GM12801 (cell line): Measurements from ENCODE around the gene OCA2.

Experiments
- CTCF ChIP-seq: IDR thresholded peaks from one replicate; pipeline ENCODE4 v1.5.1; 2011; ENCODE audit warnings: control low read depth; ENCODE audit not compliant: insufficient read length; ENCODE audit errors: extremely low read depth

OCA2 gene

GRCh38 chr15:27937851-27938250, 161.3 kb downstream of the OCA2 start:
- TF ChIP-seq CTCF = no peak

- TF ChIP-seq CTCF = no peak
Measured at GRCh38 chr15:27936164-27936563, 163.0 kb downstream of the OCA2 start.

GRCh38 chr15:27935328-27935727, 163.8 kb downstream of the OCA2 start:
- TF ChIP-seq CTCF = no peak

GRCh38 chr15:27934782-27935181, 164.3 kb downstream of the OCA2 start:
- TF ChIP-seq CTCF = no peak

GRCh38 chr15:27933562-27933961, 165.6 kb downstream of the OCA2 start:
- TF ChIP-seq CTCF = no peak

- no peak for TF ChIP-seq CTCF
Measured at GRCh38 chr15:27932600-27932999, 166.5 kb downstream of the OCA2 start.

- no peak for TF ChIP-seq CTCF
Measured at GRCh38 chr15:27928386-27928785, 170.7 kb downstream of the OCA2 start.

GRCh38 chr15:27912283-27912682, 186.8 kb downstream of the OCA2 start:
- no peak for TF ChIP-seq CTCF
